Type B pancreatic cell (in vitro differentiated cells): ENCODE results near the gene AP2A1. TPM values are rescaled to one million over a fixed set of nuclear protein-coding genes. Genes with fewer than 3 reads are reported as not detected.
"Not testable (repeated sequence)": the region's sequence is repeated elsewhere in the genome, so short reads cannot be mapped to it uniquely, and the experiment has no call there.

ENCODE experiments used
- DNase-seq: peaks from one replicate; pipeline ENCODE4 v3.0.0; 2021; ENCODE audit warnings: mixed read lengths; ENCODE audit not compliant: unreplicated experiment; ENCODE audit errors: extremely low spot score
- H3K27ac Mint-ChIP-seq: 2 replicates; pipeline ENCODE4 v1.8.0; 2021; ENCODE audit warnings: mild to moderate bottlenecking, mixed read lengths
- H3K27me3 Mint-ChIP-seq: 2 replicates; pipeline ENCODE4 v1.8.0; 2021; ENCODE audit warnings: mixed read lengths
- H3K36me3 Mint-ChIP-seq: 2 replicates; pipeline ENCODE4 v1.8.0; 2021; ENCODE audit warnings: mixed read lengths
- H3K4me1 Mint-ChIP-seq: one replicate; pipeline ENCODE4 v1.8.0; 2021; ENCODE audit warnings: mixed read lengths; ENCODE audit not compliant: unreplicated experiment
- H3K4me3 Mint-ChIP-seq: 2 replicates; pipeline ENCODE4 v1.8.0; 2021; ENCODE audit warnings: mild to moderate bottlenecking, mixed read lengths
- H3K9me3 Mint-ChIP-seq: 2 replicates; pipeline ENCODE4 v1.8.0; 2021; ENCODE audit warnings: mixed read lengths
- CTCF ChIP-seq: fragments of 200-600 bp; sonication (generic); conservative IDR thresholded peaks from 2 replicates; pipeline ENCODE4 v1.5.0; 2021; ENCODE audit warnings: antibody characterized with exemption, mild to moderate bottlenecking
- long read RNA-seq: library from polyadenylated mRNA; unstranded; transcript quantifications from one replicate; pipeline ENCODE4 v2.0.0, GENCODE V29; 2020
- total RNA-seq: library from RNA; stranded (reverse); gene quantifications from 2 replicates; pipeline ENCODE4 v1.2.1, GENCODE V29; 2021; ENCODE audit warnings: low replicate concordance

The AP2A1 gene
- 75.2 and 82.9 TPM in 2 replicates for total RNA-seq
- long read RNA-seq, partial matches to known transcripts: 0 of 1 reads
- long read RNA-seq, other reads (novel, unspliced or antisense): 1 of 1 reads

- no peak for DNase-seq
- H3K4me3 Mint-ChIP-seq: peak within 1 kb of the TSS; percentile 92
- H3K27me3 Mint-ChIP-seq: no peaks in the 10 kb centered on the region
- no peak for TF ChIP-seq CTCF
- H3K27ac Mint-ChIP-seq: peak within 1 kb of the TSS; percentile 98
- H3K4me1 Mint-ChIP-seq: peaks cover 26% of the 10 kb centered on the region
- H3K9me3 Mint-ChIP-seq: no peaks in the 10 kb centered on the region
- peaks cover 5% of the 10 kb centered on the region for H3K36me3 Mint-ChIP-seq
Observed at GRCh38 chr19:49766930-49767299, at the start of gene AP2A1. Gene AP2A1, plus strand, starts transcription at chr19:49767001. Its CDS starts 133 bp downstream, at chr19:49767134.

- Mint-ChIP-seq H3K4me3 (no peak overlapping the region), H3K36me3 (peaks cover 4% of the 10 kb centered on the region), H3K27ac (no peak overlapping the region), H3K27me3 (no peaks in the 10 kb centered on the region), H3K4me1 (peaks cover 5% of the 10 kb centered on the region), H3K9me3 (no peaks in the 10 kb centered on the region)
- no peak for DNase-seq
- TF ChIP-seq CTCF: no peak
Observed at GRCh38 chr19:49718511-49718910, 48.3 kb upstream of the AP2A1 start.

- TF ChIP-seq CTCF: no peak
Observed at GRCh38 chr19:49718991-49719390, 47.8 kb upstream of the AP2A1 start.

GRCh38 chr19:49719420-49719819, 47.4 kb upstream of the AP2A1 start:
- not testable (repeated sequence) for H3K27ac Mint-ChIP-seq, H3K36me3 Mint-ChIP-seq, H3K9me3 Mint-ChIP-seq, H3K4me1 Mint-ChIP-seq, H3K27me3 Mint-ChIP-seq, DNase-seq, H3K4me3 Mint-ChIP-seq

More at GRCh38 chr19:49718991-49719390, 47.8 kb upstream of the AP2A1 start:
- Mint-ChIP-seq H3K27ac (no peak overlapping the region), H3K27me3 (no peaks in the 10 kb centered on the region), H3K36me3 (peaks cover 4% of the 10 kb centered on the region), H3K4me3 (no peak overlapping the region), H3K9me3 (no peaks in the 10 kb centered on the region), H3K4me1 (peaks cover 5% of the 10 kb centered on the region)
- no peak for DNase-seq

- Mint-ChIP-seq H3K4me3 (no peak overlapping the region), H3K36me3 (no peaks in the 10 kb centered on the region), H3K27me3 (no peaks in the 10 kb centered on the region), H3K4me1 (no peaks in the 10 kb centered on the region), H3K9me3 (no peaks in the 10 kb centered on the region), H3K27ac (no peak overlapping the region)
- DNase-seq: no peak
- no peak for TF ChIP-seq CTCF
Observed at GRCh38 chr19:49727217-49728030, 39.4 kb upstream of the AP2A1 start.

- Mint-ChIP-seq H3K9me3 (no peaks in the 10 kb centered on the region), H3K36me3 (no peaks in the 10 kb centered on the region), H3K27ac (no peak overlapping the region), H3K4me3 (no peak overlapping the region), H3K27me3 (no peaks in the 10 kb centered on the region), H3K4me1 (no peaks in the 10 kb centered on the region)
- no peak for TF ChIP-seq CTCF
- DNase-seq: no peak
Observed at GRCh38 chr19:49730166-49730565, 36.6 kb upstream of the AP2A1 start.
